ENCODE results near the gene ETFA.

The ETFA gene

DNA sequence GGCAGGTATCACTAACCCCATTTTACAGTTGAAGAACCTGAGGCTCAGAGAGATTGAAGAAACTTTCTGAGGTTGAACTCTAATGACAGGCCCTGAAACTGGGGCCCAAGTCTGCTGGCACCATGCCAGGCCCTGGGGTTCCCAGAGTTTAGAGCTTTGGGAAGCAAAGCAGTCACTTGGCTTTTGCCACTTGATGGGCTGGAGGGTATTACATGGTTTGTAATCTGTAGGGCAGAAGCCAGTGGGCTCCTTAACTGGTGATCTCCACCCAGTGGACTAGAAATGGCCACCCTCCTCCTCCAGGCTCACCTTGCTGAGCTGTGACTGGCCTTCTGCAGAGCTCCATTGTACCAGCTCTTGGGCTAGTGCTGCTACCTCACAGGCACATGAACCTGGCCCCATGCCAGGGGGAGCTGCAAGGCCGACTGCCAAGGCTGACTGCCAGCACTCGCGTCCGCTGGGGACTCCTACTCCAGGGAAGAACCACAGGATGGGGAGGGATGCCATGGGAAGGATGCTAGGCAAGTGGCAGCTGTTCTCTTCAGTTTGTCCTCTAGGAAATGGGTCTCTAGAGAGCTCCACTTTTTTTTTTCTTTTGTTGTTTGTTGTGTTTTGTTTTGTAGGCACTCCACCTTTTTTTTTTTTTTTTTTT is 104.8 kb downstream of the ETFA start:
- TF ChIP-seq, protein P1, sequence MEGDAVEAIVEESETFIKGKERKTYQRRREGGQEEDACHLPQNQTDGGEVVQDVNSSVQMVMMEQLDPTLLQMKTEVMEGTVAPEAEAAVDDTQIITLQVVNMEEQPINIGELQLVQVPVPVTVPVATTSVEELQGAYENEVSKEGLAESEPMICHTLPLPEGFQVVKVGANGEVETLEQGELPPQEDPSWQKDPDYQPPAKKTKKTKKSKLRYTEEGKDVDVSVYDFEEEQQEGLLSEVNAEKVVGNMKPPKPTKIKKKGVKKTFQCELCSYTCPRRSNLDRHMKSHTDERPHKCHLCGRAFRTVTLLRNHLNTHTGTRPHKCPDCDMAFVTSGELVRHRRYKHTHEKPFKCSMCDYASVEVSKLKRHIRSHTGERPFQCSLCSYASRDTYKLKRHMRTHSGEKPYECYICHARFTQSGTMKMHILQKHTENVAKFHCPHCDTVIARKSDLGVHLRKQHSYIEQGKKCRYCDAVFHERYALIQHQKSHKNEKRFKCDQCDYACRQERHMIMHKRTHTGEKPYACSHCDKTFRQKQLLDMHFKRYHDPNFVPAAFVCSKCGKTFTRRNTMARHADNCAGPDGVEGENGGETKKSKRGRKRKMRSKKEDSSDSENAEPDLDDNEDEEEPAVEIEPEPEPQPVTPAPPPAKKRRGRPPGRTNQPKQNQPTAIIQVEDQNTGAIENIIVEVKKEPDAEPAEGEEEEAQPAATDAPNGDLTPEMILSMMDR (IDR thresholded peaks at IDR 0.05; ENCODE audit: borderline replicate concordance, insufficient read depth, low read depth, low read length): no peak

DNA sequence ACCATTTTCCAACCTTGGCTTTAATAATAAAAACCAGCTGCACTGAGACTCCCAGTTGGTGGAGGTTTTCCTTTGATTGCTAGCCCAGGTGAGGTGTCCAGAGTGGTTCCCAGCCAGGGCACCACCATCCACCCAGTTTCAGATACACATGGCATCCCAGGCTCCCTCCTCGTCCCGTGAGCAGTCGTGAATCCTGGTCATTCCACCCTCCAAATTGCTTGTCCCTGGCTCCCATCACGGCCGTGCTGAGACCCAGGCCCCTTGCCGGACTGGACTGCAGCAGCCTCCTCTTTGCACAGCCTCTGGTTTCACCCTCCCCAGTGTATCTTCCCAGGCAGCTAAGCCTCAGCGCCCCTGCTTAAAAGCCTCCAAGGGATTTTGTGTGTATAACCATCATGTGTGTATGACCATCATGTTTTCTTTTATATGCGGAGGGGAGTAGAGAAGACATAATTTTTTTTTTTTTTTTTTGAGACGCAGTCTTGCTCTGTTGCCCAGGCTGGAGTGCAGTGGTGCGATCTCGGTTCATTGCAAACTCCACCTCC is 106.3 kb downstream of the ETFA start:
- no peak overlapping the region for H3K4me3 ChIP-seq (ENCODE audit: low read depth, low read length)
- TF ChIP-seq, protein P1 (IDR thresholded peaks at IDR 0.05; ENCODE audit: borderline replicate concordance, insufficient read depth, low read depth, low read length): no peak

More for the DNA sequence above, 104.8 kb downstream of the ETFA start:
- H3K4me3 ChIP-seq (ENCODE audit: low read depth, low read length): no peak overlapping the region

DNA sequence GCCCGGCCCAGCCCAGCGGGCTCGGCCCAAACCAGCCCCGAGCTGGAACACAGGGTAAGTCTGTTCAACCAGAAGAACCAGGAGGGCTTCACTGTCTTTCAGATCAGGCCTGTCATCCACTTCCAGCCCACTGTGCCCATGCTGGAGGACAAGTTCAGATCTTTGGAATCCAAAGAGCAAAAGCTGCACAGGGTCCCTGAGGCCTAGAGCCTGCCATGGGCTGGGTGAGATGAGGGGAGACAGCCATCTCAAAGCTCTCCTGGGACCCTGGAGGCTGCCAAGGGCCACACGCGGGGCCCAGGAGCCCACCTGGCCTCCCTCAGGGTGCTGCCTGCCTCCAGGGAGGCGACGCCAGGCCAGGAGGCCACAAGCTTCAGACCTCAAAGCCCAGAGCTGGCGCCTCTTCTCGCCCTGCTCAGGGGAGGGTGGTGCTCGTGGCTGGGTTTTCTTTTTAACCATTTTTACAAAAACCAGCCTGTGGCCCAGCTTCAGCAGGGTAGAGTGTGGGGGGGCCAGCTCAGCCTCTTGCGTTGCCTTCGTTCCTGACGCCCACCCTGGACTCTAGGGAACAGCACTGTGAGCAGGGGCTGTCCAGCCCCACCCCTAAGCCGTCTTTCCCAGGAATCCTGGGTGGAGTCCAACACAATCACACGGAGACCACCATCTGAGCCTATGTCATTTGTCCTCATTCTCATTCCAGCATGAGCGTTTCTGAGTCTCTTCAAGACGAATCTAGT is 107.0 kb downstream of the ETFA start:
- H3K4me3 ChIP-seq (ENCODE audit: low read depth, low read length): no peak overlapping the region
- TF ChIP-seq, protein P1 (IDR thresholded peaks at IDR 0.05; ENCODE audit: borderline replicate concordance, insufficient read depth, low read depth, low read length): no peak

DNA sequence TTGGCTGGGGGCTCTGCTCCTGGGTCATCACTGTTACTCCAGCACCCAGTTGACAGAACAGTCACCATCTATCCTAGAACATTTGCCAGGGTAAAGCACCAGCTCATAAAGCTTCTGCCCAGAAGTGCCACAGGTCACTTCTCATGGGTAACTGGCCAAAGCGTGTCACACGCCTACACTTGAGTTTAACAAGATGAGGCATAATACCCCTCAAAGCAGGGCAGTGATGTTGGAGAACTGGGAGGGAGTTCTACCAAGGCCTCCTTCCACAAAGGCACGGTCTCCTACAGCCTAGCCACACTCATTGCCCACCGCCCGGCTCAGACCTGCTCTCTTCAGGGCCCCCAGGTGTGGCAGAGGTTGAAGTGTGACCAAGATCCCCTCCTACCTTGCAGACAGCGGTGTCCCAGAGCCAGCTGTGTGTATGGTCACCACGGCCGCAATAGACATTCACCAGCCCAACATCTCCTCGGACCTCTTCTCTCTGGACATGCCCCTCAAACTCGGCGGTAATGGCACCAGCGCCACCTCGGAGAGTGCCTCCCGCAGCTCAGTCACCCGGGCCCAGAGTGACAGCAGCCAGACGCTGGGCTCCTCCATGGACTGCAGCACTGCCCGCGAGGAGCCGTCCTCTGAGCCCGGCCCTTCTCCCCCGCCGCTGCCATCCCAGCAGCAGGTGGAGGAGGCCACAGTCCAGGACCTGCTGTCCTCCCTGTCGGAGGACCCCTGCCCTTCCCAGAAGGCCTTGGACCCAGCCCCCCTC is 107.7 kb downstream of the ETFA start:
- H3K4me3 ChIP-seq (ENCODE audit: low read depth, low read length): no peak overlapping the region
- TF ChIP-seq, protein P1 (IDR thresholded peaks at IDR 0.05; ENCODE audit: borderline replicate concordance, insufficient read depth, low read depth, low read length): no peak

DNA sequence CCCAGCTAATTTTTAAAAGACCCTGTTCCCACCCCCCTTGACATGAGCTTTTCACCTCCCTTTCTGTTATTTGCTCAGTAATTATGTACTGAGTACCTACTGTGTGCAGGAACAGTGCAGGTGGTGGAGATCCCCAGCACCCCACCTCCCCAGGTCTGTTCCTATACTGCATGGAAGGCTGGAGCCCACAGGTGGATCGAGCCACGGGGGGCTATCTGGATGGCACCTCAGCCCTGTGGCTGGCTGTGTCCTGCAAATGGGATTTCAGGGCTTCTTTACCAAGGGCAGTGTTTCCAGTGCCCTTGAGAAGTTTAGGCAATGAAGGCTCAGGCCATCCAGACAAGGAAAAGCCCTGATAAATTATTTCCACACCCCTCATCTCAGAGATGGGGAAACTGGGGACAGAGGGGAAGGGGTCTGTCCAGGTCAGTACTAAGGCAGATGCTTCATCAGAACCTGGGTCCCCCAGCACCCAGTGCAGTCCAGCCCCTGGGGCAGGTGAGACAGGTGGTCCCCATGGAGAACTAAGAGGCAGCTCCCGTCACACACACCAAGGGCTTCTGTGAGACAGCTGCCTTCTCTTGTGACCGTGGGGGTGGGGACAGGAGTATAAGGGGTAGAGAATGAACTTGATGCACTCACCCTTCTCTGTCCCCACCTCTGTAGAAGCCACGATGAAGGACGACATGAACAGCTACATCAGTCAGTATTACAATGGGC is 109.6 kb downstream of the ETFA start:
- TF ChIP-seq, protein P1 (IDR thresholded peaks at IDR 0.05; ENCODE audit: borderline replicate concordance, insufficient read depth, low read depth, low read length): no peak
- no peak overlapping the region for H3K4me3 ChIP-seq (ENCODE audit: low read depth, low read length)

DNA sequence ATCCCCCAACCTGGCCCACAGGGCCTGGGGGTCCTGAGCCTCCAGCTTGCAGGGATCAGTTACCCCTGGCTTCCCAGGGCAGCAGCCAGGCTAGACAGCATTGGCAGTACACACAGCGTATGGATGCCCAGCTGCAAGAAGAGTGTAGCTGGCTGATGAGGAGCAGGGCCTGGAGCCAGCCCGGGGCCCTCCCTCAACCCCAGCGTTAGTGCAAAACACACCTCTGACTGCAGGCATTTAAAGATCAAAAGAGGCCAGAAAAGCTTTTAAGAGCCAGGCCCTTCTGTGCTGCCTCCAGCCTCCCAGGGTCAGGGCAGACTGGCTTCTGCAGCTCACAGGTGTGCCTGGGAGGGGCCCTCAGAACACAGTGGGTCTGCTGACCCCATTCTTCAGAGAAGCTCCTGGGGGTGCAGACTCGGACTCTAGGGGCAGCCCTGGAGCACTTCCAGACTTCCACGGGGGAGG is 110.6 kb downstream of the ETFA start:
- TF ChIP-seq, protein P1 (IDR thresholded peaks at IDR 0.05; ENCODE audit: borderline replicate concordance, insufficient read depth, low read depth, low read length): no peak
- H3K4me3 ChIP-seq (ENCODE audit: low read depth, low read length): no peak overlapping the region
